RWPE1 (cell line): ENCODE results near the gene GALNT13.

Experiments used
- CTCF ChIA-PET: fragments of 350-600 bp; sonication (Branson Sonifier 250); formaldehyde crosslinking; extraction: SDS; loops from one replicate; lab custom pipeline; 2021; lab: Yijun Ruan, JAX
- POLR2A ChIA-PET: fragments of 400-600 bp; formaldehyde crosslinking; extraction: SDS; loops from one replicate; lab custom pipeline; 2020; ENCODE audit warnings: antibody characterized with exemption; ENCODE audit not compliant: low non-redundant PET; lab: Yijun Ruan, JAX
- DNase-seq: peaks from one replicate; pipeline ENCODE4 v3.0.0; 2012; ENCODE audit warnings: low spot score
- H3K27ac ChIP-seq: fragments of 450-650 bp; 2 replicates; pipeline ENCODE4 v1.5.1; 2017
- TF ChIP-seq, protein P1 (sequence below): fragments of 450-650 bp; conservative IDR thresholded peaks from 2 replicates; pipeline ENCODE4 v1.5.1; 2017; ENCODE audit warnings: low read depth, mild to moderate bottlenecking

Gene GALNT13

GRCh38 chr2:154067124-154067523 is 195.4 kb downstream of the GALNT13 start:
- ChIA-PET CTCF (no interaction called here), POLR2A (no interaction called here)
- TF ChIP-seq, protein P1, sequence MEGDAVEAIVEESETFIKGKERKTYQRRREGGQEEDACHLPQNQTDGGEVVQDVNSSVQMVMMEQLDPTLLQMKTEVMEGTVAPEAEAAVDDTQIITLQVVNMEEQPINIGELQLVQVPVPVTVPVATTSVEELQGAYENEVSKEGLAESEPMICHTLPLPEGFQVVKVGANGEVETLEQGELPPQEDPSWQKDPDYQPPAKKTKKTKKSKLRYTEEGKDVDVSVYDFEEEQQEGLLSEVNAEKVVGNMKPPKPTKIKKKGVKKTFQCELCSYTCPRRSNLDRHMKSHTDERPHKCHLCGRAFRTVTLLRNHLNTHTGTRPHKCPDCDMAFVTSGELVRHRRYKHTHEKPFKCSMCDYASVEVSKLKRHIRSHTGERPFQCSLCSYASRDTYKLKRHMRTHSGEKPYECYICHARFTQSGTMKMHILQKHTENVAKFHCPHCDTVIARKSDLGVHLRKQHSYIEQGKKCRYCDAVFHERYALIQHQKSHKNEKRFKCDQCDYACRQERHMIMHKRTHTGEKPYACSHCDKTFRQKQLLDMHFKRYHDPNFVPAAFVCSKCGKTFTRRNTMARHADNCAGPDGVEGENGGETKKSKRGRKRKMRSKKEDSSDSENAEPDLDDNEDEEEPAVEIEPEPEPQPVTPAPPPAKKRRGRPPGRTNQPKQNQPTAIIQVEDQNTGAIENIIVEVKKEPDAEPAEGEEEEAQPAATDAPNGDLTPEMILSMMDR, result no peak

DNA sequence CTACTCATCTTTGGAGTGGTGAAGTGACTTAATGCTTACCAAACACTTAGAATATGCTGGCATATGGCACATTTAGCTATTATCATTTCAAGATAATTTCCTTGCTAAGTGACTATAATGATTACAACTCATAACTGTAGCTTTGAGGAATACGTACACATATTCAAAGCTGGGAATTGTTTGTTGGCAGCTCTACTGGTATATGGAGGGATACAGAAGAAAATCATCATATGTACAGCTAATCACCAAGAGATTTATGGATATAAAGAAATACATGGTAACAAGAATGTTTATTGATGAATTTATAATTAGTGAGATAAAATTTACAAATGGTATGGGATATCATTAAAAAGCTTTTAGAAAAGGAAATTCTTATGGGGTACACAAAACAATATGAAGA is 207.2 kb downstream of the GALNT13 start:
- POLR2A ChIA-PET, result no interaction called here
- H3K27ac ChIP-seq, result no peak overlapping the region
- DNase-seq, result no peak
- CTCF ChIA-PET, result interaction anchor here (0.6 kb wide), 2 partner anchors 100 to 227 kb away, joined by 3 to 5 read pairs; no protein-coding TSS in a partner anchor
- TF ChIP-seq, protein P1, result no peak

More at GRCh38 chr2:154067124-154067523, 195.4 kb downstream of the GALNT13 start:
- DNase-seq, result no peak
- no peak overlapping the region for H3K27ac ChIP-seq

GRCh38 chr2:154092571-154092970 is 220.8 kb downstream of the GALNT13 start:
- TF ChIP-seq, protein P1, result no peak
- CTCF ChIA-PET, result no interaction called here
- no peak for DNase-seq
- no peak overlapping the region for H3K27ac ChIP-seq
- POLR2A ChIA-PET, result no interaction called here

GRCh38 chr2:154093856-154094255 is 222.1 kb downstream of the GALNT13 start:
- ChIA-PET POLR2A (no interaction called here), CTCF (no interaction called here)
- DNase-seq, result no peak
- TF ChIP-seq, protein P1, result no peak
- no peak overlapping the region for H3K27ac ChIP-seq

- no peak overlapping the region for H3K27ac ChIP-seq
- TF ChIP-seq, protein P1, result no peak
- ChIA-PET CTCF (no interaction called here), POLR2A (no interaction called here)
- DNase-seq, result peak; percentile 1
Measured at GRCh38 chr2:154097833-154098398, 226.2 kb downstream of the GALNT13 start.

DNA sequence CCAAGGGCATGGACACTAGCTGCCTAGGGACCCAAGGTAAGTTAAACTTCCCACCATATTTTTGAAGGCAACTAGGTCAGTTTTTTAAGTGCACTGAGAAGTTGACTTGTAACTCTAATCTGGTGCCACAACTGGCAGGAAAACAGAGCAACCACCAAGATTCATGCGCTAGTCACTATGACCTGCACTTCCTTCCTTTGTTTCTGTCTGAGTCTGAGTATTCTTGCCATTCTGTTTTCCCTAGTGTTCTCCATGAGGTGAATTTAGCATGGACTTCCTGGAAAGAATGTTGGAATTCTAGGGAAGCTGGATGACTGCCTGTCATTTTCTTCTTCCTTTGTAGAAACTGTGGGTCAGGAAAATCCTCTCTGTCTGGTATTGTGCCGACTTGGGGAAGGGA is 249.0 kb downstream of the GALNT13 start:
- H3K27ac ChIP-seq, result no peak overlapping the region
- TF ChIP-seq, protein P1, result no peak
- DNase-seq, result no peak
- CTCF ChIA-PET, result no interaction called here
- POLR2A ChIA-PET, result no interaction called here
